Parathyroid adenoma (tissue), 2 donors: ENCODE measurements around the gene LYL1.

Experiments used
- H2AFZ ChIP-seq: fragments of 300-600 bp; sonication (generic); one replicate; pipeline ENCODE4 v1.7.0; 2017; ENCODE audit warnings: antibody characterized with exemption, mild to moderate bottlenecking
- H3K27ac ChIP-seq: fragments of 300-600 bp; sonication (generic); one replicate; pipeline ENCODE4 v1.7.0; 2017
- H3K27me3 ChIP-seq: fragments of 300-600 bp; sonication (generic); one replicate; pipeline ENCODE4 v1.7.0; 2017; ENCODE audit warnings: low read length; ENCODE audit not compliant: control insufficient read depth, insufficient read depth
- H3K36me3 ChIP-seq: fragments of 300-600 bp; sonication (generic); one replicate; pipeline ENCODE4 v1.7.0; 2017; ENCODE audit warnings: low read length; ENCODE audit not compliant: control insufficient read depth, insufficient read depth
- H3K4me1 ChIP-seq: fragments of 300-600 bp; sonication (generic); one replicate; pipeline ENCODE4 v1.7.0; 2017; ENCODE audit warnings: control low read depth
- H3K4me2 ChIP-seq: fragments of 300-600 bp; sonication (generic); one replicate; pipeline ENCODE4 v1.7.0; 2017; ENCODE audit warnings: low read length
- H3K4me3 ChIP-seq: fragments of 300-600 bp; sonication (generic); one replicate; pipeline ENCODE4 v1.7.0; 2017; ENCODE audit warnings: low read depth, low read length
- H3K79me2 ChIP-seq: fragments of 300-600 bp; sonication (generic); one replicate; pipeline ENCODE4 v1.7.0; 2017; ENCODE audit warnings: control low read depth
- H3K9ac ChIP-seq: fragments of 300-600 bp; sonication (generic); one replicate; pipeline ENCODE4 v1.7.0; 2017; ENCODE audit warnings: mild to moderate bottlenecking
- H3K9me3 ChIP-seq: fragments of 300-600 bp; sonication (generic); one replicate; pipeline ENCODE4 v1.7.0; 2017; ENCODE audit warnings: low read length; ENCODE audit not compliant: control insufficient read depth
- TF ChIP-seq, protein P1 (sequence below): fragments of 300-600 bp; sonication (generic); IDR thresholded peaks from one replicate; pipeline ENCODE4 v1.7.0; 2017; ENCODE audit warnings: antibody characterized with exemption, mild to moderate bottlenecking
- donor health status: primary hyperparathyroidism.

Gene LYL1

DNA sequence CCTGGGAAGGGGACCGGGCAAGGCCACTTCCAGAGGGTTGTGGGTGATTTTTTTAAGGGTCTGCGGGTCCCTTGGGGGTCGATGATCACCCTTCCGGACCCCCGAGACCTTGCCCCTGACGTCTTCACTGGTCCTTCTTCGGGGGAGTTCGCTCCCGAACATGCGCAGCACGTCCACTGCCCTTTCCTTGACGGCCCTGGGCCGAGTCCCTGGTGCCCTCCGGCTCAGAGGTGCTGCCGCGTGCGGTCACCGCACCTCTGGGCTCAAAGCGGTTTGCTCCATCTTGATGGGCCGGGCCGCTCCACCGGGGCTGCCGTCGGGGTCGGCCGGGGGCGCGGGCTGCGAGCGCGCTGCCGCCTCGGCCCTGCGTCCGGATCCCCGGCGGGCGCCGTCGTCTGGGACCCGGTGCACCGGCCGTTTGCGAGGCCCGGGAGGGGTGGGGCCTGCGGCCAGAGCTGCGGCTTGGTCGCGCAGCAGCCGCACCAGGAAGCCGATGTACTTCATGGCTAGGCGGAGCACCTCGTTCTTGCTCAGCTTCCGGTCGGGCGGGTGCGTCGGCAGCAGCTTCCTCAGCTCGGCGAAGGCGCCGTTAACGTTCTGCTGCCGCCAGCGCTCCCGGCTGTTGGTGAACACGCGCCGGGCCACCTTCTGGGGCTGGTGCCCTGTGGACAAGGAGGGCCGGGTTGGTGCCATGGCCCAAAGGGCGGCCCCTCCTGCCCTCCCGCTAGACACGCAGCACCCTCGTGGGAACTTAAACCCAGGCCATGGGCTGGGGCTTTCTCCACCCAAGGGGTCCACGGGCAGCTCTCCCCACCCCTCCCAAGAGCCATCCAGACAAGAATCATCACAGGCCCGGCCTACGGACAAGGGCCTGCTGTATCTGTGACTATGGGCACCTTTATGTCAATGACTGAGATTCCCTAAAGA, 3.3 kb downstream of the LYL1 start:
- Histone ChIP-seq H3K9ac (no peak overlapping the region), H3K4me2 (no peak overlapping the region), H3K36me3 (no peaks in the 10 kb centered on the region), H3K9me3 (no peaks in the 10 kb centered on the region), H3K27me3 (no peaks in the 10 kb centered on the region), H2AFZ (peak overlapping the region; percentile 50), H3K4me3 (no peak overlapping the region), H3K79me2 (no peaks in the 10 kb centered on the region), H3K27ac (peak overlapping the region; percentile 51), H3K4me1 (peaks cover 9% of the 10 kb centered on the region)
- TF ChIP-seq, protein P1, sequence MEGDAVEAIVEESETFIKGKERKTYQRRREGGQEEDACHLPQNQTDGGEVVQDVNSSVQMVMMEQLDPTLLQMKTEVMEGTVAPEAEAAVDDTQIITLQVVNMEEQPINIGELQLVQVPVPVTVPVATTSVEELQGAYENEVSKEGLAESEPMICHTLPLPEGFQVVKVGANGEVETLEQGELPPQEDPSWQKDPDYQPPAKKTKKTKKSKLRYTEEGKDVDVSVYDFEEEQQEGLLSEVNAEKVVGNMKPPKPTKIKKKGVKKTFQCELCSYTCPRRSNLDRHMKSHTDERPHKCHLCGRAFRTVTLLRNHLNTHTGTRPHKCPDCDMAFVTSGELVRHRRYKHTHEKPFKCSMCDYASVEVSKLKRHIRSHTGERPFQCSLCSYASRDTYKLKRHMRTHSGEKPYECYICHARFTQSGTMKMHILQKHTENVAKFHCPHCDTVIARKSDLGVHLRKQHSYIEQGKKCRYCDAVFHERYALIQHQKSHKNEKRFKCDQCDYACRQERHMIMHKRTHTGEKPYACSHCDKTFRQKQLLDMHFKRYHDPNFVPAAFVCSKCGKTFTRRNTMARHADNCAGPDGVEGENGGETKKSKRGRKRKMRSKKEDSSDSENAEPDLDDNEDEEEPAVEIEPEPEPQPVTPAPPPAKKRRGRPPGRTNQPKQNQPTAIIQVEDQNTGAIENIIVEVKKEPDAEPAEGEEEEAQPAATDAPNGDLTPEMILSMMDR: no peak

DNA sequence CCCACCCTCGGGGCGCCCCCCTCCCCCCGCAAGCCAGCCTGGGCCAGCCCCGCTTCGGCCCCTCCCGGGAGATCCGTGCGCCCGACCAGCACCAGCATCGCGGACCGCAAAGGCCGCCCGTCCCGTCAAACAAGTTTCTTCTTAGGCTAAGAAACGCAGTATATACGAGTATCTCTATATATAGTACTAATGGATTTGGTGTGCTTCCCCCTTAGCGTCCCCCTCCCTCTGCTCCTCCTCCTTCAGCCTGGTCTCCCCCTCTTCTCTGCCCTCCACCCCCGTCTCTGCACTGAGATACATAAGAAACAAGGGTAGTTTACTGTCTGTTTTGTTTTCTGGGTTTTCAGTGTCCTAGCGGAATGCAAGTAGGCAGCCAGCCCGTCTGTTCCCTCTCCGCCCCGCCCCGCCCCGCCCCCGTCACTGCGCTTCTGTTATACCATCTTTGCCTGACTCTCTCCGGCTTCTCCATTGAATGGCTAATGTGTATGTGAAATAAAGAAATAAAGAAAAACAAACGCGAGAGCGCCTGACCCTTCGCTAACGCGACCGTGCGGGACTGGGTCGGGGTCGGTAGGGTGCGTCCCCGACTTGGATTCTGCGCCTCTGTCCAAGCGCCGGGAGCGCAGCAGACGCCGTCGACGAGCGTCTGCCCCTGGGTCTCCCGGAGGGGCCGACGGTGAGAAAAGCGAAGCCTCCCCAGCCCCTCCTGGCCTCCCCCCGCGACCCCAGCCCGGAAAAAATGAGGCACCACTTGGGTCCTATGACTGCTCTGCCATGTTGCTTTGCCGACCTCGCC, 4.2 kb downstream of the LYL1 start:
- peaks cover 9% of the 10 kb centered on the region for H3K4me1 ChIP-seq
- TF ChIP-seq, protein P1: no peak
- no peak overlapping the region for H3K4me3 ChIP-seq
- peak overlapping the region; percentile 19 for H3K27ac ChIP-seq
- H3K79me2 ChIP-seq: no peaks in the 10 kb centered on the region
- no peaks in the 10 kb centered on the region for H3K9me3 ChIP-seq
- no peak overlapping the region for H3K9ac ChIP-seq
- H3K36me3 ChIP-seq: no peaks in the 10 kb centered on the region
- no peak overlapping the region for H2AFZ ChIP-seq
- no peaks in the 10 kb centered on the region for H3K27me3 ChIP-seq
- peak overlapping the region; percentile 0 for H3K4me2 ChIP-seq

DNA sequence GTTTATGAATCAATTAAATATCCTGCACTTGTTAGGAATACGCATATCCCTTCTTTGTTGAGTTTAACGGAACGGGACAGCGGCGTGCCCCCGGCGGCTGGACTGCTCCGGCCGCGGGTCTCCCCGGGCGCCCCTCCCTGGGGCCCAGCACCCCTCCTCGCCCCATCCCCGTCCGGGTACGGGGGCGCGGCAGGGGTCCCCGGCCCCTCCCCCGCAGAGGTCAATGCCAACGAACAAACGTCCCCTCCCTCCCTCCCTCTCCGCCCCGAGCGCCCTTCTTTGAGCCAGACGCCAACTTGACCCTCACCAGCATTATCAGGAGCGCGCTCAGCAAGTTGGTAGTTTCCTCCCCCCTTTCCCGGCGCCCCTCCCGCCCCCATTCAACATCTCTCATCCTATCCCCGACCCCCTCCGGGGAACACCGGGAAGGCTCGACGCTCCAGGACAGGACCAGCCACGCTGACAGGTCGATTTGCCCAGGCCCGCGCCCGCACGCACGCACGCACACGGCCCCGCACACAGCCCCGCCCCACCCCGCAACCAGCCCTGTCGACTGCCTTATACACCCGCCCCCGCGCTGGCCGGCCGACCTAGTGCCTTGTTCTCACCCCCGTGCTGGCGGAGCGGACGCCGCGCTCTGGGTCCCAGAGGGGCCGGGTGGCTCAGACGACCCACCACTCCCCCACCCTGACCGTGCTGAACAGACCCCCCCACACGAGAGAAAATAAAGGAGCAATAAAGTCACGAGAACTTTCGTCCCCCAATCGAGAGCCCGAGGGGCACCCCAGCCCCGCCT, 5.0 kb downstream of the LYL1 start:
- H2AFZ ChIP-seq: no peak overlapping the region
- H3K9ac ChIP-seq: no peak overlapping the region
- no peak overlapping the region for H3K27ac ChIP-seq
- H3K4me3 ChIP-seq: no peak overlapping the region
- H3K36me3 ChIP-seq: no peaks in the 10 kb centered on the region
- no peaks in the 10 kb centered on the region for H3K27me3 ChIP-seq
- TF ChIP-seq, protein P1: no peak
- H3K4me2 ChIP-seq: peak overlapping the region; percentile 22
- H3K79me2 ChIP-seq: no peaks in the 10 kb centered on the region
- no peaks in the 10 kb centered on the region for H3K9me3 ChIP-seq
- peaks cover 4% of the 10 kb centered on the region for H3K4me1 ChIP-seq

- no peak overlapping the region for H3K9ac ChIP-seq
- H3K27me3 ChIP-seq: no peaks in the 10 kb centered on the region
- H3K4me1 ChIP-seq: no peaks in the 10 kb centered on the region
Measured at GRCh38 chr19:13097033-13097462, 5.6 kb downstream of the LYL1 start.

More at GRCh38 chr19:13097033-13097462, 5.6 kb downstream of the LYL1 start:
- Histone ChIP-seq H3K9me3 (no peaks in the 10 kb centered on the region), H3K79me2 (no peaks in the 10 kb centered on the region), H3K4me2 (no peak overlapping the region), H3K4me3 (no peak overlapping the region), H3K36me3 (no peaks in the 10 kb centered on the region), H2AFZ (no peak overlapping the region), H3K27ac (no peak overlapping the region)
- TF ChIP-seq, protein P1: no peak
